Loucy (cell line): Measurements from ENCODE around the gene VAPB.

ENCODE experiments used
- CTCF ChIP-seq: fragments of 200-600 bp; sonication (generic); conservative IDR thresholded peaks from 2 replicates; pipeline ENCODE4 v1.5.1; 2014; ENCODE audit warnings: mild to moderate bottlenecking, antibody characterized with exemption, low read length
- EZH2phosphoT487 ChIP-seq: fragments of 200-600 bp; IDR thresholded peaks from 2 replicates; pipeline ENCODE4 v1.6.1; 2018; ENCODE audit warnings: antibody characterized with exemption, mild to moderate bottlenecking, moderate library complexity, borderline replicate concordance

GRCh38 chr20:58360936-58361335 lies 28.1 kb upstream of the VAPB start:
- TF ChIP-seq CTCF = no peak
- no peak for TF ChIP-seq EZH2phosphoT487
